GM13976 (cell line): ENCODE results near the gene HDAC9.

Experiments
- DNase-seq: peaks from one replicate; pipeline ENCODE4 v3.0.0; 2012; ENCODE audit warnings: low spot score
- in situ Hi-C: fragments of 300-500 bp; cut with MboI; formaldehyde crosslinking; loops from one replicate; pipeline ENCODE4 v1.12.0; 2022; ENCODE audit warnings: low sequenced_read_pairs, mixed read lengths, inconsistent platforms; ENCODE audit not compliant: unreplicated experiment
- TF ChIP-seq, protein P1 (sequence below): IDR thresholded peaks from 2 replicates; pipeline ENCODE4 v1.5.1; 2012; ENCODE audit warnings: borderline replicate concordance, mild to moderate bottlenecking; ENCODE audit not compliant: insufficient read depth; ENCODE audit errors: extremely low read depth, missing control alignments, control extremely low read depth

The HDAC9 gene

DNA sequence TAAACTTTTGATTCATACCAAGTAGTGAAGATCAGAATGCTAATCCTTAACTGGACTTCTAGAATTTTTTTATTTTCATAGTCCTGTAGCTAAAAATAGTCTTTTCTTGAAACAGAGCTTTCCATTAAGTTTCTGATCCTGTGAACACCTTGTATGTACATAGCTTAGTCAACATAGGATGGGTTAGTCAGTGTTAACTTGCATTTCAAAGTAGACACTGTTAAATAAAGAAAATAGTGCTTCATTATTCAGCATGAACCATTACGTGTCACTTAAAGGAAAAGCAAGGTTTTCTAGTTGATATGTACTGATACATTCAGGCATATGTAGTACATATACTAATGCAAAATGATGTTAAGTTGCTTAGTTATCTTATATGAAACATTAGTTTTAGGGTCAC lies 7.5 kb upstream of the HDAC9 start:
- TF ChIP-seq, protein P1, sequence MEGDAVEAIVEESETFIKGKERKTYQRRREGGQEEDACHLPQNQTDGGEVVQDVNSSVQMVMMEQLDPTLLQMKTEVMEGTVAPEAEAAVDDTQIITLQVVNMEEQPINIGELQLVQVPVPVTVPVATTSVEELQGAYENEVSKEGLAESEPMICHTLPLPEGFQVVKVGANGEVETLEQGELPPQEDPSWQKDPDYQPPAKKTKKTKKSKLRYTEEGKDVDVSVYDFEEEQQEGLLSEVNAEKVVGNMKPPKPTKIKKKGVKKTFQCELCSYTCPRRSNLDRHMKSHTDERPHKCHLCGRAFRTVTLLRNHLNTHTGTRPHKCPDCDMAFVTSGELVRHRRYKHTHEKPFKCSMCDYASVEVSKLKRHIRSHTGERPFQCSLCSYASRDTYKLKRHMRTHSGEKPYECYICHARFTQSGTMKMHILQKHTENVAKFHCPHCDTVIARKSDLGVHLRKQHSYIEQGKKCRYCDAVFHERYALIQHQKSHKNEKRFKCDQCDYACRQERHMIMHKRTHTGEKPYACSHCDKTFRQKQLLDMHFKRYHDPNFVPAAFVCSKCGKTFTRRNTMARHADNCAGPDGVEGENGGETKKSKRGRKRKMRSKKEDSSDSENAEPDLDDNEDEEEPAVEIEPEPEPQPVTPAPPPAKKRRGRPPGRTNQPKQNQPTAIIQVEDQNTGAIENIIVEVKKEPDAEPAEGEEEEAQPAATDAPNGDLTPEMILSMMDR = no peak
- DNase-seq = no peak
- in situ Hi-C loops = no loop called here

DNA sequence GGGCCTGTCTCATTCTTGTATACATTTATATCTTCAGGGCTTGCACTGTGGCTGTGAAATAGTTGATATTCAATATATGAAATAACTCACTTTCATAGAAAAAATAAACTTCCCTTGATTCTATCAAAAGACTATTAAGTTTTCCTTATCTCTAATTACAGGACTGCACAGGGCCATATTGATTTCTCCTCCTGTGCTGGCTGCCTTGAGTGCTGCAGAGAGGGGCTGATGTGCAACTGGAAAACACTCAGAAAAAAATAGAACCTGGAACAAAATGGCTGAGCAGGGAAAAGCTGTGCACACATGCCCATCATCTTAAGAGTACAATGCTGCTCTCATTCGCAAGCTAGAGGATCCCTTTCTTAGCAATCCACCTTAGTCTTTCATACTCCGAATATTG lies 5.9 kb upstream of the HDAC9 start:
- TF ChIP-seq, protein P1 = no peak
- DNase-seq = no peak
- in situ Hi-C loops = no loop called here

DNA sequence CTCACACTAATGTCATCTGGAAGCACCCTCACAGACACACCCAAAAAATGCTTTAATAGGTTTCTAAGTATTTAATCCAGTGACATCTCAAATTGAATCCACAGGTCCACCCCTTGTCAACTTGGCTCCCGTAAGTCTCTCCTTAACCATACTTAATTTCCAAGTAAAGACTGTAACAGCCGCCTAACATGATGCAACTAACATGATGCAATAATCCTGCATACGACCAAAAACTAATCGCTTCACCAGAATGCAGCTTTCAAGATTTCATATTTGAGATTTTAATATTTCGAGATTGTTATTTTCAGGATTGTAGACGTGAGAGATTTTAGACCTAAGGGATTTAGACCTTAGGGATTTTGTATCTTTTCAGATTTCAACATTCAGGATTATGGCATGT lies 3.7 kb upstream of the HDAC9 start:
- TF ChIP-seq, protein P1 = no peak
- in situ Hi-C loops = no loop called here
- no peak for DNase-seq

DNA sequence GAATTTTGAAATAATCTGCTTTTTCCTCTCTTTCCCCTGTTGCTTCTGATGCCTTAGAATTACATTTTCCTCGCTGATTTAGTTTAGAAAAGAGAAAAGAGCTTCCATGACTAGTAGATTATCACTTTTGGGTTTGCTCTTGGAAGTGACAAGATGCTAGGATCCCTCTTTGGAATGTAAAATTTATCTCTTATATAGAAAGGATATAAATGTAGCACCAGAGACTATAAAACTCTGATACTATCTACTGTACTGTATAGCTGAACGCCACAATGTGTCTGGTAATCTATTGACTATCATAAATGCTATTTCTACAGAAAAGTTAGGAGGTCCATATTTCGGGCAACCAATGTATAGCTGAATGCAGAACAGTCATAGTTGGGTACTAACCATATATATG lies 1.1 kb upstream of the HDAC9 start:
- in situ Hi-C loops = no loop called here
- TF ChIP-seq, protein P1 = no peak
- DNase-seq = no peak

DNA sequence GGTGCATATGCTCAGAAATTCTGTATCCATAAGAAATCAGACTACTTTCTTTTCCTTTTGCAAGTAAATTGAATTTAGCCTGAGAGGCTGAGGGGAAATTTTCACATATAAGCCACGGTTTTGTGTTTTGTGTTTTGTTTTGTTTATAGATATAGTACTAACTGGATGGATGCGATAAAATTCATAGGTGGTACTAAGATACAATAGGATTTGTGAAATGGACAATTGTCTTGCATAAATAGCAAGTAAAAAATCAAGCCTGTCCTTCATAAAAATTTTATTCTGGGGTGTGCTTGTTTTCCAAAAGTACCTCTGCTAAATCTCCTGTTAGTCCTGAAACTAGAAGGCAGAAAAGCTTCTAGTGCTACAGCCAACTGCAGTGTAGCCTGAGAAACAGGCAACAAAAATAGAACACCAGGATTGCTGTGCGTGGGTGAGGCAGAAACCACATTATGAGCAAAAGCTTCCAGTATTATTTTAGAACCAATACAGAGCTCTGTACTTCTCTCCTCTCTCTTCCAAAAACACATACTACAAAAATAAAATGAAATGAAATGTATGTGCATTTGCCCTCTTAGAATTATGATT lies 634 bp upstream of the HDAC9 start:
- in situ Hi-C loops = no loop called here
- TF ChIP-seq, protein P1 = no peak
- DNase-seq = no peak

DNA sequence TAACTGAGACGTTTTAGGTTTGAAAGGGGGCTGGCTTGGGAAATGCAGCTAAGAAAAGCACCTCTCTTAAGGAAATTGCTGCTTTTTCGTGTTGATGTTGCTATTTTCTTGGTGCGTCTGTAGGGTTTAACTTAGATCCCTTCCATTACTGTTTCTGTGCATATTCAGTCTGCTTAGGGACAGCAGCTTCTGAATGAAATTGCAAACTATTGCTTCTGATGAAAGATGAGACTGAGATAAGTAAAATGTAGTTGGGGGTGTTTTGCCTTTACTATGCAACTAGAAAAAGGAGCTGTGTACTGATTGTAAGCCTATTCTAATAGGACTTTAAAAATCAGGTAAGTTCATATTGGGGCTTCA lies 772 bp downstream of the HDAC9 start:
- TF ChIP-seq, protein P1 = no peak
- DNase-seq = no peak
- in situ Hi-C loops = no loop called here

DNA sequence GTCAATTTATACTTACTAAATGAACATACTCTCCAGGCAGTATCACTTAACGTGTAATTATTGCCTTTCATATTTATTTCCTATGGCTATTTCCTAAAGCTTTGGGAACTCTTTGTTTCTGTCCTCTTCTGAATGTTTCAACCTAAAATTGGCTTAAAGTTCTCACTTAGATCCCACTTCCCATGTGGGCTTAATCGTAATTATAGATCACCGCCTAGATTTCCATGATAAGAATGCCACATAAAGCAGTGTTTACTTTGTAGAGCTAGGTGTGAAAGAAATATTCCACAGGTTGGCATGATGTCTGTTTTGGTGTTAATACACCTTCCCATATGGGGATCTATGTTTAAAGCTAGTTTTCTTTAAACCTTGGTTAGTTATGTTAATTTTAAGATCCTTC lies 1.5 kb downstream of the HDAC9 start:
- TF ChIP-seq, protein P1 = no peak
- in situ Hi-C loops = no loop called here
- no peak for DNase-seq
